Measurements from ENCODE around the gene ZYG11B. TPM values are rescaled to one million over a fixed set of nuclear protein-coding genes. Genes with fewer than 3 reads are reported as not detected.

The ZYG11B gene
- total RNA-seq (2022) (16.2 and 18.6 TPM in 2 replicates), Bru-seq, nascent RNA (percentile 63 among the genes with signal in this experiment), BruChase-seq, experiment 1, labeled RNA remaining after a 6-hour chase (percentile 81 among the genes with signal in this experiment), BruChase-seq, experiment 2, labeled RNA remaining after a 2-hour chase (percentile 72 among the genes with signal in this experiment)
- long read RNA-seq, partial matches to known transcripts: 0 of 4 reads
- long read RNA-seq, other reads (novel, unspliced or antisense): 4 of 4 reads

DNA sequence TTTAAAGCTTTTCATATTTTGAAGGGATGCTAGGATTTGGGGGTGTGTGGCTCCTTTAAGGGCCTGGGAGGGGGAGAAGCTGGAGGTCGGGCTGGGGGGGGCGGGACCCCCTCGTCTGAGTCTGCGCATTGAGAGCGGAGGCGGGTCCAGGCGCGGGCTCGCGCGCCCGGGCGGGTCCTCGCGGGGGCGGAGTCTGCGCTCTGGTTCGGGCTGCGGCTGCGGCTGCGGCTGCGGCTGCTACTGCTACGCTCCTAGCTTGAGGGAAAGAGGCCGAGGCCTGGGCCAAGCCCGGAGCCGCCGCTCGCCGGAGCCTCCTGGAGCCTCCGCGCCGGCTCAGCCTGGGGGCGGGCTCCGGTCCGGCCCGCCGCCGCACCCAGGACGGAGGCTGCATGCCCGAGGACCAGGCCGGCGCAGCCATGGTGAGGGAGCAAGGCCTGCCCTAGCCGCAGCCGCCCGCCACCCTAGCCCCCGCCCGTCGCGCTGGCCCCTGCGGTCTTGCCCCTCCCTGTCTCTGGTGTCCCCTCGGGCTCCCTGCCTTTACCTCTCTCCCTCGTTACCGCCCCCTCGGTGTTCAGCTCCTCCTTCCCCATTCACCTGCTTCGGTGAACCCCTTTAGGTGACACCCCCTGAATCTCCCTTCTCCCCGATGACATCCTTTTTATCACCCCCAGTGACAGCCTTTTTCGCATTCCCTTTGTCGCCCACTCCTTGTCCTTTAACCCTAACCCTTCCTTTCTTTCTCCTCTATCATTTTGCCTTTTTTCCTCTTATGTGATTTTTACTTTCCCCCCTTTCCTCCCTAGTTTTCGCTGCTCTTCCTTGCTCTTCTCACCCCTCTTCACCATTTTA is at the start of gene ZYG11B:
TSS of gene ZYG11B (plus strand) at position 189 of the 849 bp plus-strand sequence. CDS start at position 390, 201 bp downstream.
- ChIA-PET POLR2A (interaction anchor here (0.5 to 2.5 kb wide), 13 partner anchors 9 to 470 kb away, joined by 3 to 22 read pairs (median 5); partner anchors contain the start of genes COA7 and TUT4), CTCF (interaction anchor here (0.6 to 1.3 kb wide), 5 partner anchors 19 to 196 kb away, joined by 3 to 7 read pairs (median 3); no protein-coding TSS in a partner anchor)
- intact Hi-C loops (cut with micrococcal nuclease): no loop called here
- TF ChIP-seq, protein P1, sequence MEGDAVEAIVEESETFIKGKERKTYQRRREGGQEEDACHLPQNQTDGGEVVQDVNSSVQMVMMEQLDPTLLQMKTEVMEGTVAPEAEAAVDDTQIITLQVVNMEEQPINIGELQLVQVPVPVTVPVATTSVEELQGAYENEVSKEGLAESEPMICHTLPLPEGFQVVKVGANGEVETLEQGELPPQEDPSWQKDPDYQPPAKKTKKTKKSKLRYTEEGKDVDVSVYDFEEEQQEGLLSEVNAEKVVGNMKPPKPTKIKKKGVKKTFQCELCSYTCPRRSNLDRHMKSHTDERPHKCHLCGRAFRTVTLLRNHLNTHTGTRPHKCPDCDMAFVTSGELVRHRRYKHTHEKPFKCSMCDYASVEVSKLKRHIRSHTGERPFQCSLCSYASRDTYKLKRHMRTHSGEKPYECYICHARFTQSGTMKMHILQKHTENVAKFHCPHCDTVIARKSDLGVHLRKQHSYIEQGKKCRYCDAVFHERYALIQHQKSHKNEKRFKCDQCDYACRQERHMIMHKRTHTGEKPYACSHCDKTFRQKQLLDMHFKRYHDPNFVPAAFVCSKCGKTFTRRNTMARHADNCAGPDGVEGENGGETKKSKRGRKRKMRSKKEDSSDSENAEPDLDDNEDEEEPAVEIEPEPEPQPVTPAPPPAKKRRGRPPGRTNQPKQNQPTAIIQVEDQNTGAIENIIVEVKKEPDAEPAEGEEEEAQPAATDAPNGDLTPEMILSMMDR (IDR thresholded peaks at IDR 0.05; ENCODE audit: unreplicated experiment): no peak
- H3K9me3 Mint-ChIP-seq (ENCODE audit: unreplicated experiment): no peaks in the 10 kb centered on the region
- H3K36me3 Mint-ChIP-seq (ENCODE audit: insufficient read depth, unreplicated experiment): no peaks in the 10 kb centered on the region
- peak within 1 kb of the TSS; percentile 97 for H3K4me3 Mint-ChIP-seq (ENCODE audit: unreplicated experiment)
- no TSS peak for BruUV-seq (replicated peaks)
- no peaks in the 10 kb centered on the region for H3K27me3 Mint-ChIP-seq (ENCODE audit: insufficient read depth, unreplicated experiment)
- peak; percentile 81 for DNase-seq (ENCODE audit: unreplicated experiment)
- peak within 1 kb of the TSS; percentile 96 for H3K27ac Mint-ChIP-seq (ENCODE audit: low read depth, unreplicated experiment)
- peaks cover 25% of the 10 kb centered on the region for H3K4me1 Mint-ChIP-seq (ENCODE audit: insufficient read depth, unreplicated experiment)

DNA sequence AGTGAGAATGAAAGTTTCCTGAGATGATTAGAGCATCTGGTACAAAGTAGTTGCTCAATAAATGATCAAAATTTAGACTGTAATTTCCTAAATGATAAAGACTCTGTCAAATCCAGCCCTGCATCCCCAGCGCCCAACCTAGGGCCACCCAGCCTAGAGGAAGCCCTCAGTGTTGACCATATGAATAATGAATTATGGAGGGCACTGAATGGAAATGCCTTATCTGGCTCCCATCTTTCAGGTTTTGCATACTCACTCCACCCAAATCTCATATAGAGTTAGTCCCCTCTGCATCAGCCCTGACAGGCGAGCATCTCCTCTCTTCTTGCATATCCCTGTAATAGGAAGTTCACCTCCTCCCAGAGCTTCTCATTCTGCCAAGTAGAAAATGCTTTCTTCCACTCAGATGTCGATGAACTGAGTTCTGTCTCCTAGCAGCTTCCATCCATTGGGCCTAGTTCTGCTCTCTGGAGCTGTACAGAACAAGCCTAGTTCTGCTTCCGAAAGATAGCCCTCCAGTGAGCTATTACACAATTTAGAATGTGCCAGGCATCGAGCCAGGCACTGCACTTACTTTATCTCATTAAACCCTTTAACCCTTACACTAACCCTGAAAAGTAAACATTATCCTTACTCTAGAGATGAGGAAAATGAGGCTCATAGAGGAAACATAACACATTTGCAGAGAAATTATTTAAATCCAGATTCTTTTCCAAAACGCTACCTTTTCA is 49.0 kb upstream of the ZYG11B start:
- no TSS peak for BruUV-seq (replicated peaks)
- no peak for DNase-seq (ENCODE audit: unreplicated experiment)
- peaks cover 14% of the 10 kb centered on the region for H3K4me1 Mint-ChIP-seq (ENCODE audit: insufficient read depth, unreplicated experiment)
- ChIA-PET POLR2A (interaction anchor here (1.1 to 1.9 kb wide), 3 partner anchors 12 to 126 kb away, joined by 3 to 6 read pairs (median 6); no protein-coding TSS in a partner anchor), CTCF (interaction anchor here (1.0 kb wide), 2 partner anchors 8 to 546 kb away, joined by 3 to 4 read pairs; no protein-coding TSS in a partner anchor)
- no peak overlapping the region for H3K4me3 Mint-ChIP-seq (ENCODE audit: unreplicated experiment)
- H3K27ac Mint-ChIP-seq (ENCODE audit: low read depth, unreplicated experiment): peak overlapping the region; percentile 59
- H3K9me3 Mint-ChIP-seq (ENCODE audit: unreplicated experiment): no peaks in the 10 kb centered on the region
- intact Hi-C loops (cut with micrococcal nuclease): no loop called here
- H3K27me3 Mint-ChIP-seq (ENCODE audit: insufficient read depth, unreplicated experiment): no peaks in the 10 kb centered on the region
- H3K36me3 Mint-ChIP-seq (ENCODE audit: insufficient read depth, unreplicated experiment): peaks cover 4% of the 10 kb centered on the region
- TF ChIP-seq, protein P1 (IDR thresholded peaks at IDR 0.05; ENCODE audit: unreplicated experiment): no peak

DNA sequence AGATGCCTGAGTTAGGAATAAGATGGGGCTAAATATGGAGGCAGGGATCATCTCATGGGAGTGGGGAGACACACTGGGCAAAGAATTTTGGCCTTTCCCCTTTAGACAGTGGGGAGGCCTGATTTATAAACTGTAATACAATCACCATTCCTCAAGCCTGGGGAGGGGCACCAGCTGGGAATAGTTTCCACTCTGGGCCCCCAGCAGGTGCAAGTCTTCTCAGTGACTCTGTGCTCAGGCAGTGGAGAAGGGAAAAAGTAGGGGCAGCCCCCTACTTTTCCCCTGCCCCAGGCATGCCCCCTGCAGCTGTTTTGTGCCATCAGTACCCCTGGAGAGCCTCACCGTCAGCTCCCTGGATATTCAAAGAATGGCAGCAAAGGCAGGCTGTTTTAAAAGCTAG is 47.2 kb upstream of the ZYG11B start:
- TF ChIP-seq, protein P1 (IDR thresholded peaks at IDR 0.05; ENCODE audit: unreplicated experiment): no peak
- CTCF ChIA-PET: interaction anchor here (0.7 kb wide), 1 partner anchor 229 kb away, joined by 5 read pairs; no protein-coding TSS in a partner anchor
- no TSS peak for BruUV-seq (replicated peaks)
- no peaks in the 10 kb centered on the region for H3K9me3 Mint-ChIP-seq (ENCODE audit: unreplicated experiment)
- POLR2A ChIA-PET: interaction anchor here (1.0 kb wide), 1 partner anchor 20 kb away, joined by 5 read pairs; no protein-coding TSS in a partner anchor
- intact Hi-C loops (cut with micrococcal nuclease): no loop called here
- H3K27me3 Mint-ChIP-seq (ENCODE audit: insufficient read depth, unreplicated experiment): no peaks in the 10 kb centered on the region
- no peak overlapping the region for H3K27ac Mint-ChIP-seq (ENCODE audit: low read depth, unreplicated experiment)
- DNase-seq (ENCODE audit: unreplicated experiment): no peak
- peaks cover 8% of the 10 kb centered on the region for H3K4me1 Mint-ChIP-seq (ENCODE audit: insufficient read depth, unreplicated experiment)
- H3K4me3 Mint-ChIP-seq (ENCODE audit: unreplicated experiment): no peak overlapping the region
- peaks cover 8% of the 10 kb centered on the region for H3K36me3 Mint-ChIP-seq (ENCODE audit: insufficient read depth, unreplicated experiment)
